Immature natural killer cell (primary cell): Measurements from ENCODE around the gene PREX1. TPM values are rescaled to one million over a fixed set of nuclear protein-coding genes. Genes with fewer than 3 reads are reported as not detected.
A peak's percentile ranks its signal among the peaks of the same experiment; 100 is the strongest.

ENCODE experiments used
- DNase-seq, 3 donors: peaks; one replicate each; pipeline ENCODE4 v3.0.0; 2022; ENCODE audit warnings: mixed read lengths in 1 of 3
- H3K27ac Mint-ChIP-seq, 6 donors: one replicate each; pipeline ENCODE4 v1.8.0; 2020; ENCODE audit warnings: mixed read lengths in 6 of 6, mild to moderate bottlenecking in 5 of 6, inconsistent platforms in 4 of 6, moderate library complexity in 3 of 6
- H3K27me3 Mint-ChIP-seq, 3 donors: one replicate each; pipeline ENCODE4 v1.8.0; 2020 to 2021; ENCODE audit warnings: low read depth in 3 of 3, mild to moderate bottlenecking in 3 of 3, mixed read lengths in 3 of 3, moderate library complexity in 3 of 3, inconsistent platforms in 1 of 3
- H3K36me3 Mint-ChIP-seq, 3 donors: one replicate each; pipeline ENCODE4 v1.8.0; 2020; ENCODE audit warnings: mixed read lengths in 3 of 3, inconsistent platforms in 2 of 3, mild to moderate bottlenecking in 2 of 3
- H3K4me1 Mint-ChIP-seq, 2 donors: one replicate each; pipeline ENCODE4 v1.8.0; 2020; ENCODE audit warnings: inconsistent platforms in 2 of 2, mild to moderate bottlenecking in 2 of 2, mixed read lengths in 2 of 2, moderate library complexity in 1 of 2
- H3K4me3 Mint-ChIP-seq, 5 donors: one replicate each; pipeline ENCODE4 v1.8.0; 2020; ENCODE audit warnings: mild to moderate bottlenecking in 5 of 5, mixed read lengths in 5 of 5, inconsistent platforms in 3 of 5, moderate library complexity in 3 of 5
- H3K9me3 Mint-ChIP-seq, 6 donors: one replicate each; pipeline ENCODE4 v1.8.0; 2020; ENCODE audit warnings: mild to moderate bottlenecking in 6 of 6, mixed read lengths in 6 of 6, inconsistent platforms in 4 of 6, moderate library complexity in 3 of 6
- polyA plus RNA-seq, 3 donors: library from polyadenylated mRNA; unstranded; fragments of 300-500 nt; fragmentation: Illumina TruSeq; gene quantifications; one replicate each; pipeline ENCODE4 v1.2.3, GENCODE V29; 2021

The PREX1 gene
- polyA plus RNA-seq, 3 donors from 2014 or later = 30.5 to 94.3 (median 54.9) TPM

DNA sequence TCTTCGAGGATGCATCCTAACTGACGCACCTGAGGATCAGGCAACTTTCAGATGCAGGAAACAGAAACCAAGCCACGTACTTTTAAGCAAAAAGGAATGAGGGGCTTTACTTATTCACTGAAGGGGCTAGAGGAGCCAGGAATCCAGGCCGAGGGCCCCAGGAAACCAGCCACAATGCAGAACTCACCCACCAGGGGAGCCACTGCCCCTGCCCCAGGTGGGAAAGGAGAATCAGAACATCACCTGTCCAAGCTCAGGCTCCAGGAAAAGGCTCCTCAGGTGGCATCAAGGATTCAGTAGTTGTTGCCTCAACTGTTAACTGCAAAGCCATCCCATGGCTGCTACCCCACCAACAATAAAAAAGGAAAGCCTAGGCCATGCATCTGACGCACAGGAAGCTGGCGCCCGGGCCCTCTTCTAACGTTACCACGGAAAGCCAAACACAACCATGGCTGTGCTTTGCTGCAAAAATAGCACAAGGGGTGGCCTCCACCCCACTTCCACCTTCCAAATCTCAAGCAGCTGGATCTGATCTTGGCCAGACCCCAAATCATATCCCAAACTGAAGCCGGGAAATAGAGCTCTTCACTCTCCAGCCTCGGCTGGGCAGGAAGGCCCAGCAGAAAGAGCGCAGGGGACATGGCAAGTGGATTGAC, 121.0 kb downstream of the PREX1 start:
- H3K4me3 Mint-ChIP-seq = peak overlapping the region; percentile 41 to 67 (median 58)
- H3K4me1 Mint-ChIP-seq = peaks cover 98 to 99% of the 10 kb centered on the region in 2 donors
- peak in 1 of 3 donors; percentile 38 for DNase-seq

GRCh38 chr20:48706116-48706656, 121.6 kb downstream of the PREX1 start:
- peaks cover 31 to 54% (median 41%) of the 10 kb centered on the region in 3 donors for H3K36me3 Mint-ChIP-seq
- peaks cover 97 to 98% of the 10 kb centered on the region in 2 donors for H3K4me1 Mint-ChIP-seq
- peak overlapping the region; percentile 67 to 84 (median 82) for H3K27ac Mint-ChIP-seq
- H3K9me3 Mint-ChIP-seq = no peaks in the 10 kb centered on the region
- no peak for DNase-seq
- H3K4me3 Mint-ChIP-seq = peak overlapping the region; percentile 12 to 65 (median 41)
- peaks cover 0 to 29% (median 7%) of the 10 kb centered on the region in 3 donors for H3K27me3 Mint-ChIP-seq

More for the DNA sequence above, 121.0 kb downstream of the PREX1 start:
- Mint-ChIP-seq H3K9me3 (no peaks in the 10 kb centered on the region), H3K27ac (peak overlapping the region; percentile 71 to 84 (median 82)), H3K27me3 (peaks cover 0 to 29% (median 2%) of the 10 kb centered on the region in 3 donors), H3K36me3 (peaks cover 31 to 48% (median 35%) of the 10 kb centered on the region in 3 donors)

DNA sequence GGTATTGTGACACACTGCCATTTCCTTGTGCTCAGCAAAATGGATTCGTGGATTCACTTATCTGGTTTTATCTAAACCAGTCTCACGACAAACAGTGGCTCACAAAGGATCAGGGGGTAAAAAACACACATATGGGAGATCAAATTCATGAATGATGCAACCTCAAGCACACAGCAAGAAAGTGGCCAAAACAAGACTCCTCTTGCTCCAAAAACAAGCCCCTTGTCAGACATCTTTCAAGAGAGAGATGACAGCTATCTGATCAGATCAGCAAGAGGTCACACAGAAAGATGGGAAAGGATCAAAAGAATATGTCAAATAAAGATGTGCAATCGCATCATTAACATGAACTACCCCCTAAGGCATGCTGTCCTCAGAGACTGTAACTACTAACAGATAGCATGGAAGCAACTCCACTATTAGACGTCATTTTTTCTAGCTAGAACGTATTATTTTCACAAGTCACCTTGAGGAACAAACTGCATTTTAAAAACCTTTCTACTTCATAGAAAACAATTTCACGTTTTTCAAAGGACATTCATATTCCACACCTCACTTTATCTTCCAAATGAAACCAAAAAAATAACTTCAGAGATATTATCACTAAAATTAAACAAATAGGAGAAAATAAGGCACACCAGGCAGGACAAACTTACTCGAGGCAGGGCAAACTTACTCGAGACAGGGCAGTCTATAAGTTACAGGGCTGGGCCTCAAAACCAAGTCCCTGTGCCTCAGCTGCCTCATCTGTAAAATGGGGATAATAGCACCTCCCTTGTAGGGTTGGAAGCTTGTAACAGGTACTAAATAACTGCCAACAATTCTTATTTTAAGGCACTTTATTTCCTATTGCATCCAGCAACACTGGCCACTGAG, 122.3 kb downstream of the PREX1 start:
- Mint-ChIP-seq H3K4me3 (peak overlapping the region in 3 of 5 donors; percentile 15 to 32 (median 28)), H3K27me3 (peaks cover 0 to 33% (median 7%) of the 10 kb centered on the region in 3 donors), H3K27ac (peak overlapping the region; percentile 57 to 84 (median 75)), H3K9me3 (no peaks in the 10 kb centered on the region), H3K4me1 (peaks cover 95 to 97% of the 10 kb centered on the region in 2 donors), H3K36me3 (peaks cover 30 to 54% (median 45%) of the 10 kb centered on the region in 3 donors)
- DNase-seq = no peak

DNA sequence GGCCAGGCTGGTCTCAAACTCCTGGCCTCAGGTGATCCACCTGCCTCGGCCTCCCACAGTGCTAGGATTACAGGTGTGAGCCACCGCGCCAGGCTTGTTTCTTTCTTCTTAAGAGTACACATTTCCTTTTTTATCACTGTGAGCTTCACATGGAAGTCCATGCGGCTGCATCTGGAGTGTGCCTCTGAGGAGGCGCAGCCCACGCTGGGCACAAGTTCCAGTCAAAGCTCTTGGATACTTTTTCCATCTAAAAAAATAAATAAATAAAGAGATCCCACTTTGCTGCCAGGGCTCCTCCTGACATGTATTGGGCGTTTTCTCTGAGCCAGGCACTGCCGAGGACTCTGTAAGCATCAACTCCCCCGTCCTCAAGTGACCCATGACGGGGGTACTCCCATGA, 123.0 kb downstream of the PREX1 start:
- Mint-ChIP-seq H3K27ac (peak overlapping the region in 3 of 6 donors; percentile 31 to 84 (median 69)), H3K36me3 (peaks cover 34 to 58% (median 50%) of the 10 kb centered on the region in 3 donors), H3K27me3 (peaks cover 0 to 26% (median 7%) of the 10 kb centered on the region in 3 donors), H3K4me1 (peaks cover 94 to 97% of the 10 kb centered on the region in 2 donors), H3K9me3 (no peaks in the 10 kb centered on the region), H3K4me3 (no peak overlapping the region)
- no peak for DNase-seq

DNA sequence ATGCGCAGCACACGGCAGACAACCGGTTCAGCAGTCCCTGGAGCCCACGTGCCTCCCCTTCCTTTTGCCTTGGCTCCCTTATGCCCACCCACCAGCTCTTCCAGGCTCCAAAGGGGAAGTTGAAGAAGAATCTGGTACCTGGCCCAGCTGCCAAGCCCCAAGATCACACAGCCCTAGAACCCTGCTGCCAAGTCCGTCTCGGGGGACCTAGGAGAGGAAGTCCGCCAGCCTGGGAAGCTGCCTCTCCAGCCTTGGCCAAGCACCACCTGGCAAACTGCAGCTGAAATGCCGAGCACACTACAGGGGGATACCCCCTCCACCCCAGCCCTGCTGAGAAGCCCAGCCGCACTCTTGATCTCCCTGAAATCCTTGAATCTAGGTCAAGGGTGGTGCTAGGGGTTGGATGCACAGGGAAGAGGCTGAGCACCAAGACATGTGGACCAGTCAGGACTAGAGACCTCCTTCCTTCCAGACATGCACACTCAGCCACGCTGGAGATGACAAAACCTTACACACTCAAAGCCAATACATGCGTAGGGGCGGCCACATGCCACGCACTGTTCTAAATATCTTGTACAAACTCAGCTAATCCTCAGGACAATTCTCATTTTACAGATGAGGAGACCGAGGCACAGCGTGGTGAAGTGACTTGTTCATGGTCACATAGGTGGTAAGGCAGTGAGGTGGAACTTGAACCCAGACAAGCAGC, 124.1 kb downstream of the PREX1 start:
- no peaks in the 10 kb centered on the region for H3K9me3 Mint-ChIP-seq
- H3K36me3 Mint-ChIP-seq = peaks cover 42 to 67% (median 57%) of the 10 kb centered on the region in 3 donors
- peaks cover 94 to 97% of the 10 kb centered on the region in 2 donors for H3K4me1 Mint-ChIP-seq
- peak overlapping the region in 5 of 6 donors; percentile 36 to 78 (median 69) for H3K27ac Mint-ChIP-seq
- H3K27me3 Mint-ChIP-seq = peaks cover 0 to 28% (median 9%) of the 10 kb centered on the region in 3 donors
- DNase-seq = no peak
- peak overlapping the region in 2 of 5 donors; percentile 12 to 21 for H3K4me3 Mint-ChIP-seq

- H3K4me1 Mint-ChIP-seq = peaks cover 94 to 97% of the 10 kb centered on the region in 2 donors
These were observed 124.7 kb downstream of the PREX1 start for GRCh38 chr20:48703107-48703506.

GRCh38 chr20:48702455-48702913, 125.3 kb downstream of the PREX1 start:
- Mint-ChIP-seq H3K4me1 (peaks cover 94 to 97% of the 10 kb centered on the region in 2 donors), H3K9me3 (no peaks in the 10 kb centered on the region), H3K4me3 (peak overlapping the region in 4 of 5 donors; percentile 27 to 63 (median 56)), H3K36me3 (peaks cover 41 to 68% (median 58%) of the 10 kb centered on the region in 3 donors), H3K27me3 (peaks cover 0 to 32% (median 9%) of the 10 kb centered on the region in 3 donors), H3K27ac (peak overlapping the region; percentile 17 to 87 (median 76))
- no peak for DNase-seq

More at GRCh38 chr20:48703107-48703506, 124.7 kb downstream of the PREX1 start:
- no peaks in the 10 kb centered on the region for H3K9me3 Mint-ChIP-seq
- peak overlapping the region in 5 of 6 donors; percentile 17 to 78 (median 40) for H3K27ac Mint-ChIP-seq
- DNase-seq = no peak
- peaks cover 43 to 67% (median 58%) of the 10 kb centered on the region in 3 donors for H3K36me3 Mint-ChIP-seq
- H3K27me3 Mint-ChIP-seq = peaks cover 0 to 32% (median 9%) of the 10 kb centered on the region in 3 donors
- H3K4me3 Mint-ChIP-seq = no peak overlapping the region

- Mint-ChIP-seq H3K36me3 (peaks cover 38 to 65% (median 54%) of the 10 kb centered on the region in 3 donors), H3K4me1 (peaks cover 93 to 96% of the 10 kb centered on the region in 2 donors), H3K27ac (peak overlapping the region in 5 of 6 donors; percentile 50 to 77 (median 62))
These were observed 126.1 kb downstream of the PREX1 start for GRCh38 chr20:48701702-48702101.

GRCh38 chr20:48698507-48699267, 129.1 kb downstream of the PREX1 start:
- Mint-ChIP-seq H3K27ac (peak overlapping the region in 5 of 6 donors; percentile 17 to 65 (median 36)), H3K27me3 (peaks cover 0 to 24% (median 9%) of the 10 kb centered on the region in 3 donors), H3K4me1 (peaks cover 87 to 93% of the 10 kb centered on the region in 2 donors), H3K9me3 (no peaks in the 10 kb centered on the region), H3K36me3 (peaks cover 48 to 69% (median 49%) of the 10 kb centered on the region in 3 donors), H3K4me3 (peak overlapping the region in 2 of 5 donors; percentile 28 to 36)
- no peak for DNase-seq

More at GRCh38 chr20:48701702-48702101, 126.1 kb downstream of the PREX1 start:
- DNase-seq = no peak
- Mint-ChIP-seq H3K9me3 (no peaks in the 10 kb centered on the region), H3K27me3 (peaks cover 0 to 27% (median 9%) of the 10 kb centered on the region in 3 donors), H3K4me3 (peak overlapping the region in 1 of 5 donors; percentile 33)

DNA sequence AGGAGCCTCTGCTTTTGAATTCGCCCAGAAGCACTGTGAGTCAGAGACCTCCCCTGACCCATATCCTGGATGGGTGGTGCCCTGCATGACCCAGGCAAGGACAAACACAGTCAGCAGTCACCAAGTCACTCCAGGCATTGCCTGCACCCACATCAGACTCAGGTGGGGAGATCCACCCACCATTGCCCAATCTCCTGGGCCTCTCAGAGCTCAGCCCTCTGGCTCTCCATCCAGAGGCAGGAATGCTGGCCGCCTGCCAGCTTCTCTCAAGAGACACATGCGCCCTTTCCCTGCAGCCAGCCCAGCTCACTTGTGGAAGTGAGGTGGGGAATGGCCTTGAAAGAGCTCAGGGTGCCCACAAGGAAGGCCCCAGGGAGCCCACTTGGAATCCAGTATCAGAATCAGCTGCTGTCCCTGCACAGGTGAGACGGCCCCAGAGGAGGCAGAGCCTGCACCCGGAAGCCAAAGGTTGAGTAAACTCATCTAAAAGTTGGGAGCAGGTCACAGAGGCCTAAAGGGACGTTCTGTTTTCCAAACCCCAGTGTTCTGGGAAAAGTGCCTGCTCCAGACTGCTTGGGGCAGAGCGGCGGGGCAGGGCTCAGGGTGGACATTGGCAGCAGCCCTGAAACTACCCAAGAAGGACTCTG, 129.8 kb downstream of the PREX1 start:
- Mint-ChIP-seq H3K4me1 (peaks cover 83 to 90% of the 10 kb centered on the region in 2 donors), H3K27ac (peak overlapping the region in 5 of 6 donors; percentile 24 to 65 (median 46)), H3K27me3 (peaks cover 0 to 20% (median 9%) of the 10 kb centered on the region in 3 donors), H3K36me3 (peaks cover 48 to 71% (median 52%) of the 10 kb centered on the region in 3 donors), H3K9me3 (no peaks in the 10 kb centered on the region), H3K4me3 (peak overlapping the region in 3 of 5 donors; percentile 30 to 36 (median 33))
- DNase-seq = no peak

- no peaks in the 10 kb centered on the region for H3K9me3 Mint-ChIP-seq
- H3K27ac Mint-ChIP-seq = peak overlapping the region in 2 of 6 donors; percentile 3 to 7
- peaks cover 0 to 16% (median 8%) of the 10 kb centered on the region in 3 donors for H3K27me3 Mint-ChIP-seq
- H3K4me1 Mint-ChIP-seq = peaks cover 77 to 88% of the 10 kb centered on the region in 2 donors
- H3K36me3 Mint-ChIP-seq = peaks cover 49 to 74% (median 52%) of the 10 kb centered on the region in 3 donors
- DNase-seq = no peak
- H3K4me3 Mint-ChIP-seq = no peak overlapping the region
These were observed 131.1 kb downstream of the PREX1 start for GRCh38 chr20:48696671-48697070.
